ENCODE results near the gene MRPS12. TPM values are rescaled to one million over a fixed set of nuclear protein-coding genes. Genes with fewer than 3 reads are reported as not detected.

Gene MRPS12
- total RNA-seq, 4 donors from 2014 or later: 18.0 to 33.2 (median 27.3) TPM

GRCh38 chr19:38901683-38902082 lies 29.1 kb upstream of the MRPS12 start:
- WGBS: 100% methylated on average over 1 of the region's 1 CpG
- H3K4me1 ChIP-seq: peaks cover 24 to 41% (median 39%) of the 10 kb centered on the region in 4 donors
- intact Hi-C loops (cut with DNase I): no loop called here
- no peaks in the 10 kb centered on the region for H3K27me3 ChIP-seq
- H3K4me3 ChIP-seq: no peak overlapping the region
- H3K36me3 ChIP-seq: peaks cover 12 to 25% (median 21%) of the 10 kb centered on the region in 4 donors
- H3K9me3 ChIP-seq: no peaks in the 10 kb centered on the region
- no peak for DNase-seq (ENCODE audit: extremely low spot score)
- no peak for TF ChIP-seq CTCF (IDR thresholded peaks at IDR 0.05)
- TF ChIP-seq POLR2A (IDR thresholded peaks at IDR 0.05; ENCODE audit: low read depth): no peak
- no peak for TF ChIP-seq POLR2AphosphoS5 (IDR thresholded peaks at IDR 0.05)
- no peak for TF ChIP-seq EP300 (IDR thresholded peaks at IDR 0.05)
- H3K27ac ChIP-seq (replicated peaks in 1 of 4): no peak overlapping the region

DNA sequence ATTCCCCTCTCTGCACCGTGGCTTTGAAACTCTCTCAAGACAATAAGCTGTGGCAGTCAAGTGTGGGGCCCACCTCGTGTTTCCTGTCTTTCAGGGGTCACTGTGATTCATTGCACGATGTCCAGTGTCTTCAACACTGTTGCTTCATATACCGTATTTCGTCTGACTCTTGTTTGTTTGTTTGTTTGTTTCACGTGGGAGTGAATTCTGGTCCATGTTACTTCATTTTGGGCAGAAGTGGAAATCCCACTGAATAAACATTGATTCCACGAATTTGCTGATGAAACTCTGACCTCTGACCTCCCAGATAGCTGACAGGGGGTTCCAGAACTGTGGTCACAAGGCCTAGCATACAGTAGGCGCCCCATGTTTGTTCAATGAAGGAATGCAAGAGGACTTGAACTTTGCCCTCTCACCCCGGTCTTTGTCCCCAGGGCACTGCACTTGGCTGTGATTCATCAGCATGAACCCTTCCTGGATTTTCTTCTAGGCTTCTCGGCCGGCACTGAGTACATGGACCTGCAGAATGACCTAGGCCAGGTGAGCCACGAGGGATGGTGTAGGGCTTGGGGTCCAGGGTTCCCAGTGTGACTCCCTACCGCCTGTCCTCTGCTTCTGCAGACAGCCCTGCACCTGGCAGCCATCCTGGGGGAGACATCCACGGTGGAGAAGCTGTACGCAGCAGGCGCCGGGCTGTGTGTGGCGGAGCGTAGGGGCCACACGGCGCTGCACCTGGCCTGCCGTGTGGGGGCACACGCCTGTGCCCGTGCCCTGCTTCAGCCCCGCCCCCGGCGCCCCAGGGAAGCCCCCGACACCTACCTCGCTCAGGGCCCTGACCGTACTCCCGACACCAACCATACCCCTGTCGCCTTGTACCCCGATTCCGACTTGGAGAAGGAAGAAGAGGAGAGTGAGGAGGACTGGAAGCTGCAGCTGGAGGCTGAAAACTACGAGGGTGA lies 25.9 kb upstream of the MRPS12 start:
- WGBS: 91% methylated on average over 35 of the region's 35 CpGs

GRCh38 chr19:38905620-38906019 lies 25.1 kb upstream of the MRPS12 start:
- Histone ChIP-seq H3K4me3 (no peak overlapping the region), H3K4me1 (peaks cover 5 to 12% (median 11%) of the 10 kb centered on the region in 4 donors), H3K27ac (replicated peaks in 1 of 4) (no peak overlapping the region), H3K27me3 (peaks cover 0 to 2% (median 0%) of the 10 kb centered on the region in 4 donors), H3K9me3 (no peaks in the 10 kb centered on the region), H3K36me3 (peaks cover 22 to 53% (median 47%) of the 10 kb centered on the region in 4 donors)
- intact Hi-C loops (cut with DNase I): no loop called here
- WGBS: 100% methylated on average over 2 of the region's 4 CpGs
- DNase-seq (ENCODE audit: extremely low spot score): no peak
- TF ChIP-seq POLR2AphosphoS5 (IDR thresholded peaks at IDR 0.05): no peak
- no peak for TF ChIP-seq EP300 (IDR thresholded peaks at IDR 0.05)
- TF ChIP-seq POLR2A (IDR thresholded peaks at IDR 0.05; ENCODE audit: low read depth): no peak
- TF ChIP-seq CTCF (IDR thresholded peaks at IDR 0.05): no peak

More for the DNA sequence above, 25.9 kb upstream of the MRPS12 start:
- intact Hi-C loops (cut with DNase I): no loop called here
- no peaks in the 10 kb centered on the region for H3K27me3 ChIP-seq
- TF ChIP-seq POLR2A (IDR thresholded peaks at IDR 0.05; ENCODE audit: low read depth) (no peak), EP300 (IDR thresholded peaks at IDR 0.05) (no peak), POLR2AphosphoS5 (IDR thresholded peaks at IDR 0.05) (no peak), CTCF (IDR thresholded peaks at IDR 0.05) (no peak)
- H3K4me1 ChIP-seq: peaks cover 8 to 16% (median 15%) of the 10 kb centered on the region in 4 donors
- no peak overlapping the region for H3K27ac ChIP-seq (replicated peaks in 1 of 4)
- H3K9me3 ChIP-seq: no peaks in the 10 kb centered on the region
- H3K36me3 ChIP-seq: peaks cover 22 to 53% (median 47%) of the 10 kb centered on the region in 4 donors
- no peak overlapping the region for H3K4me3 ChIP-seq
- DNase-seq (ENCODE audit: extremely low spot score): no peak

DNA sequence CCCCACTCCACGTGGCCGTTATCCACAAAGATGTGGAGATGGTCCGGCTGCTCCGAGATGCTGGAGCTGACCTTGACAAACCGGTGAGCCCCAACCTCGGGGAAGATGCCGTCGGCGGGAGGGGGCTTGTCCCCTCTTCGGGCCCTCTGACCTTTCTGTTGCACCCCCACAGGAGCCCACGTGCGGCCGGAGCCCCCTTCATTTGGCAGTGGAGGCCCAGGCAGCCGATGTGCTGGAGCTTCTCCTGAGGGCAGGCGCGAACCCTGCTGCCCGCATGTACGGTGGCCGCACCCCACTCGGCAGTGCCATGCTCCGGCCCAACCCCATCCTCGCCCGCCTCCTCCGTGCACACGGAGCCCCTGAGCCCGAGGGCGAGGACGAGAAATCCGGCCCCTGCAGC lies 23.5 kb upstream of the MRPS12 start:
- H3K4me3 ChIP-seq: no peak overlapping the region
- no peak for DNase-seq (ENCODE audit: extremely low spot score)
- H3K27me3 ChIP-seq: peaks cover 0 to 19% (median 8%) of the 10 kb centered on the region in 4 donors
- peaks cover 0 to 6% (median 2%) of the 10 kb centered on the region in 4 donors for H3K4me1 ChIP-seq
- TF ChIP-seq POLR2A (IDR thresholded peaks at IDR 0.05; ENCODE audit: low read depth) (no peak), CTCF (IDR thresholded peaks at IDR 0.05) (no peak), EP300 (IDR thresholded peaks at IDR 0.05) (no peak), POLR2AphosphoS5 (IDR thresholded peaks at IDR 0.05) (no peak)
- intact Hi-C loops (cut with DNase I): no loop called here
- no peaks in the 10 kb centered on the region for H3K9me3 ChIP-seq
- WGBS: 91% methylated on average over 25 of the region's 29 CpGs
- H3K36me3 ChIP-seq: peaks cover 22 to 53% (median 47%) of the 10 kb centered on the region in 4 donors
- no peak overlapping the region for H3K27ac ChIP-seq (replicated peaks in 1 of 4)
